Caco-2 (cell line): ENCODE data around the gene AAGAB. TPM values are rescaled to one million over a fixed set of nuclear protein-coding genes. Genes with fewer than 3 reads are reported as not detected.

Experiments used
- BruUV-seq: library from RNA; stranded (reverse); fragments of 400-500 nt; replicated peaks from 2 replicates; lab custom pipeline; 2021; lab: Mats Ljungman, UMichigan
- CTCF ChIA-PET: fragments of 300-600 bp; sonication (Branson Sonifier 250); formaldehyde crosslinking; loops from one replicate; lab custom pipeline; 2022; ENCODE audit warnings: antibody characterized with exemption; lab: Charles Lee
- POLR2A ChIA-PET: fragments of 300-600 bp; sonication (Branson Sonifier 250); formaldehyde crosslinking; loops from one replicate; lab custom pipeline; 2022; ENCODE audit warnings: antibody characterized with exemption; lab: Charles Lee
- DNase-seq, 2 experiments: peaks; one replicate each; pipeline versions ENCODE4 v3.0.0 to v3.0.0-alpha.2; 2020 to 2022
- H3K27me3 ChIP-seq: replicated peaks from 2 replicates; pipeline ENCODE4 v1.6.0; 2011; ENCODE audit warnings: low read length; ENCODE audit not compliant: control insufficient read depth, insufficient read depth
- H3K36me3 ChIP-seq: 2 replicates; pipeline ENCODE4 v1.5.1; 2011; ENCODE audit warnings: low read length; ENCODE audit not compliant: control insufficient read depth, insufficient read depth
- H3K4me1 ChIP-seq: fragments of 250-450 bp; sonication (Bioruptor Pico); 2 replicates; pipeline ENCODE4 v1.5.1; 2020; ENCODE audit warnings: mild to moderate bottlenecking
- H3K4me3 ChIP-seq: 2 replicates; pipeline ENCODE4 v1.5.1; 2011; ENCODE audit warnings: low read depth, mild to moderate bottlenecking, control low read depth, low read length
- H3K9me3 ChIP-seq: fragments of 250-450 bp; sonication (Bioruptor Pico); 2 replicates; pipeline ENCODE4 v1.5.1; 2020; ENCODE audit warnings: mild to moderate bottlenecking, moderate library complexity
- H3K27ac Mint-ChIP-seq: one replicate; pipeline ENCODE4 v1.8.0; 2022; ENCODE audit warnings: mixed read lengths; ENCODE audit not compliant: unreplicated experiment
- H3K27me3 Mint-ChIP-seq: one replicate; pipeline ENCODE4 v1.8.0; 2022; ENCODE audit warnings: mixed read lengths; ENCODE audit not compliant: insufficient read depth, unreplicated experiment
- H3K36me3 Mint-ChIP-seq: one replicate; pipeline ENCODE4 v1.8.0; 2022; ENCODE audit warnings: mild to moderate bottlenecking, mixed read lengths; ENCODE audit not compliant: insufficient read depth, unreplicated experiment
- H3K4me1 Mint-ChIP-seq: one replicate; pipeline ENCODE4 v1.8.0; 2022; ENCODE audit warnings: low read depth, mixed read lengths; ENCODE audit not compliant: unreplicated experiment
- H3K4me3 Mint-ChIP-seq: one replicate; pipeline ENCODE4 v1.8.0; 2022; ENCODE audit warnings: mild to moderate bottlenecking, moderate library complexity, mixed read lengths; ENCODE audit not compliant: unreplicated experiment
- H3K9me3 Mint-ChIP-seq: one replicate; pipeline ENCODE4 v1.8.0; 2022; ENCODE audit warnings: mixed read lengths; ENCODE audit not compliant: unreplicated experiment
- CTCF ChIP-seq, 2 experiments: fragments of 200-600 bp in 1 of 2; IDR thresholded peaks; 1 replicate in 1 of 2; 2 replicates in 1 of 2; pipeline versions ENCODE4 v1.5.1 to v1.8.0; 2011 to 2022; ENCODE audit warnings: antibody characterized with exemption in 1 of 2, control low read depth in 1 of 2, inconsistent platforms in 1 of 2, low read depth in 1 of 2, low read length in 1 of 2, mild to moderate bottlenecking in 1 of 2, moderate library complexity in 1 of 2; ENCODE audit not compliant: insufficient read depth in 1 of 2, severe bottlenecking in 1 of 2, unreplicated experiment in 1 of 2
- intact Hi-C: fragments of 100-400 bp; cut with micrococcal nuclease; formaldehyde crosslinking; loops from one replicate; pipeline ENCODE4 v1.10.0; 2022; ENCODE audit not compliant: unreplicated experiment
- total RNA-seq: library from RNA; stranded (reverse); gene quantifications from 2 replicates; pipeline ENCODE4 v1.2.3, GENCODE V29; 2022

AAGAB gene
- total RNA-seq, 1 experiment from 2014 or later = 64.6 TPM

- H3K4me1 ChIP-seq = no peaks in the 10 kb centered on the region
- no TSS peak for BruUV-seq
- Mint-ChIP-seq H3K4me3 (no peak overlapping the region), H3K36me3 (peaks cover 40% of the 10 kb centered on the region), H3K4me1 (no peaks in the 10 kb centered on the region), H3K27ac (peak overlapping the region; percentile 33), H3K27me3 (no peaks in the 10 kb centered on the region), H3K9me3 (no peaks in the 10 kb centered on the region)
- H3K9me3 ChIP-seq = no peaks in the 10 kb centered on the region
- CTCF ChIA-PET = interaction anchor here (1.1 kb wide), 1 partner anchor 17 kb away, joined by 3 read pairs; no protein-coding TSS in a partner anchor
- no peak for TF ChIP-seq CTCF (IDR thresholded peaks at IDR 0.05; ENCODE audit: insufficient read depth in 1 of 2, low read depth in 1 of 2, low read length in 1 of 2, severe bottlenecking in 1 of 2, unreplicated experiment in 1 of 2)
- H3K4me3 ChIP-seq = no peak overlapping the region
- intact Hi-C loops = no loop called here
- no peak for DNase-seq
- no peaks in the 10 kb centered on the region for H3K36me3 ChIP-seq
- H3K27me3 ChIP-seq = no peaks in the 10 kb centered on the region
- POLR2A ChIA-PET = no interaction called here
Observed at GRCh38 chr15:67161412-67161811, 93.0 kb downstream of the AAGAB start.

- intact Hi-C loops = no loop called here
Observed at GRCh38 chr15:67158367-67158766, 96.1 kb downstream of the AAGAB start.

GRCh38 chr15:67157521-67158252 is 96.8 kb downstream of the AAGAB start:
- ChIA-PET CTCF (no interaction called here), POLR2A (no interaction called here)
- Mint-ChIP-seq H3K4me1 (no peaks in the 10 kb centered on the region), H3K27me3 (no peaks in the 10 kb centered on the region), H3K36me3 (peaks cover 36% of the 10 kb centered on the region), H3K4me3 (no peak overlapping the region), H3K9me3 (no peaks in the 10 kb centered on the region), H3K27ac (no peak overlapping the region)
- no peak for DNase-seq
- no peaks in the 10 kb centered on the region; the same call in 1 of the 2 replicates for H3K36me3 ChIP-seq
- TF ChIP-seq CTCF (IDR thresholded peaks at IDR 0.05; ENCODE audit: insufficient read depth in 1 of 2, low read depth in 1 of 2, low read length in 1 of 2, severe bottlenecking in 1 of 2, unreplicated experiment in 1 of 2) = no peak
- BruUV-seq = no TSS peak
- H3K9me3 ChIP-seq = no peaks in the 10 kb centered on the region
- intact Hi-C loops = no loop called here
- H3K4me3 ChIP-seq = no peak overlapping the region
- no peaks in the 10 kb centered on the region for H3K27me3 ChIP-seq
- no peaks in the 10 kb centered on the region for H3K4me1 ChIP-seq

More at GRCh38 chr15:67158367-67158766, 96.1 kb downstream of the AAGAB start:
- Histone ChIP-seq H3K36me3 (no peaks in the 10 kb centered on the region; the same call in 1 of the 2 replicates), H3K4me1 (no peaks in the 10 kb centered on the region), H3K9me3 (no peaks in the 10 kb centered on the region), H3K4me3 (no peak overlapping the region), H3K27me3 (no peaks in the 10 kb centered on the region)
- Mint-ChIP-seq H3K36me3 (peaks cover 36% of the 10 kb centered on the region), H3K27ac (no peak overlapping the region), H3K4me3 (no peak overlapping the region), H3K27me3 (no peaks in the 10 kb centered on the region), H3K9me3 (no peaks in the 10 kb centered on the region), H3K4me1 (no peaks in the 10 kb centered on the region)
- ChIA-PET CTCF (no interaction called here), POLR2A (no interaction called here)
- no TSS peak for BruUV-seq
- no peak for DNase-seq
- no peak for TF ChIP-seq CTCF (IDR thresholded peaks at IDR 0.05; ENCODE audit: insufficient read depth in 1 of 2, low read depth in 1 of 2, low read length in 1 of 2, severe bottlenecking in 1 of 2, unreplicated experiment in 1 of 2)
